Ishikawa (cell line): Measurements from ENCODE around the gene DAB1.

Source experiments
- CEBPB ChIP-seq: IDR thresholded peaks from 2 replicates; pipeline ENCODE4 v1.6.1; 2012
- CREB1 ChIP-seq: IDR thresholded peaks from 2 replicates; pipeline ENCODE4 v1.6.1; 2012; ENCODE audit warnings: low read depth
- EGR1 ChIP-seq: IDR thresholded peaks from 2 replicates; pipeline ENCODE4 v1.6.1; 2012
- EP300 ChIP-seq: IDR thresholded peaks from 2 replicates; pipeline ENCODE4 v1.6.1; 2012; ENCODE audit warnings: borderline replicate concordance
- FOXM1 ChIP-seq: IDR thresholded peaks from 2 replicates; pipeline ENCODE4 v1.6.1; 2012; ENCODE audit warnings: low read depth, borderline replicate concordance
- NFIC ChIP-seq: IDR thresholded peaks from 2 replicates; pipeline ENCODE4 v1.6.1; 2012
- RAD21 ChIP-seq: IDR thresholded peaks from 2 replicates; pipeline ENCODE4 v1.6.1; 2012; ENCODE audit warnings: low read depth
- TAF1 ChIP-seq: IDR thresholded peaks from 2 replicates; pipeline ENCODE4 v1.6.1; 2012; ENCODE audit warnings: low read depth, mild to moderate bottlenecking
- TCF12 ChIP-seq: IDR thresholded peaks from 2 replicates; pipeline ENCODE4 v1.6.1; 2012; ENCODE audit warnings: low read depth
- TEAD4 ChIP-seq: IDR thresholded peaks from 2 replicates; pipeline ENCODE4 v1.6.1; 2012
- YY1 ChIP-seq: IDR thresholded peaks from 2 replicates; pipeline ENCODE4 v1.6.1; 2012; ENCODE audit warnings: low read depth
- ZBTB7A ChIP-seq: IDR thresholded peaks from 2 replicates; pipeline ENCODE4 v1.6.1; 2012; ENCODE audit warnings: low read depth
- TF ChIP-seq, protein P1 (sequence below): IDR thresholded peaks from 2 replicates; pipeline ENCODE4 v1.6.1; 2012; ENCODE audit warnings: low read depth, mild to moderate bottlenecking
- TF ChIP-seq, protein P2 (sequence below): IDR thresholded peaks from 2 replicates; pipeline ENCODE4 v1.6.1; 2012
- TF ChIP-seq, protein P3 (sequence below): IDR thresholded peaks from 2 replicates; pipeline ENCODE4 v1.6.1; 2012

The DAB1 gene

DNA sequence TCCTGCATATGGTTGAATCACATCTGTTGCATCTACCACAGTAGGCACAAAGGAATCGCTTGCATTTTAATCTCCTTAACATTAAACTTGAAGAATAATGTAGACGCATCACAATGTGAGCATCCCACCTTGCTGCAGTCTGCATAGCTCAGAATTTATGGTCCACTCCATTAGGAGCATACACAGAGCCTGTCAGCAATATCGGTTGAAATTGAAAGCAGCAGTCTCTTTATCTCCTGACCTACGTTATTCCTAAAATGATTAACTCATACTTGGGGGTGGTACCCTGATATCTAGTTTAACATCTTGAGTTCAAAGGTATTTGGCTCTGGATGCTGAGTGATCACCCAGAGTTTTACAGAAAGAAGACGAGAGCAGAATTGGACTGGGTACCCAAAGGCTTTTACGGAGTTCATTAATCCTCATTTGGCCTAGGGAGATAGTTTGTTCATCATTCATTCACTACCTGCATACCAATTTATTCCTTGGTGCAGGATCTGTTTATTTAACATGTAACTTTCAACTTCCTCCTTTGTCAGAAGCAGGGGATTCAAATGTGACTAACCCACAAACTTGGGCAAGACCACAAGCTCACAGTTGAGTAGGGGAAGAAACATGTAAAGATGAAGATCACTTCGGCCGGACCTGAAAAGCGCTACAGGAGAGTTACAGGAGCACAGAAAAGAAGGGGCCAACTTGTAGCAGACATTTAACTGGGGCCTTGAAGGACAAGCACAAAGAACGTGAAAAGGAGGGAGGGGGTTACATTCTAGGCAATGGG is 187.9 kb downstream of the DAB1 start:
- TF ChIP-seq TEAD4 (no peak), YY1 (no peak), EGR1 (no peak)

DNA sequence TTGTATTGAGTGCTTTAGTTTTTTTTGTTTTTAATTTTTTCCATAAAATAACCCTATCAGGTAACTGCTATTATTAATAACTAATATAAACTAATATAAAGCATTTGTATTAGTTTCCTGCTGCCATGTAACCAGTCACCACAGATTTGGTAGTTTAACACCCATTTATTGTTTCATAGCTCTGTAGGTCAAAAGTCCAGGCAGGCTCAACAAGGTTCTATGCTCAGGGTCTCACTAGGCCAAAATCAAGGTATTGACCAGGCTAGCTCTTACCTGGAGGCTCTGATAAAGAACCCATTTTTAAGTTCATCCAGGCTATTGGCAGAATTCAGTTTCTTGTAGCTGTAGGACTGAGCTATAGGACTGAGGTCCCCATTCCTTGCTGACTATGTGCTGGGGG is 189.4 kb downstream of the DAB1 start:
- TF ChIP-seq ZBTB7A (no peak), CREB1 (no peak), CEBPB (no peak), TEAD4 (no peak), FOXM1 (no peak)

DNA sequence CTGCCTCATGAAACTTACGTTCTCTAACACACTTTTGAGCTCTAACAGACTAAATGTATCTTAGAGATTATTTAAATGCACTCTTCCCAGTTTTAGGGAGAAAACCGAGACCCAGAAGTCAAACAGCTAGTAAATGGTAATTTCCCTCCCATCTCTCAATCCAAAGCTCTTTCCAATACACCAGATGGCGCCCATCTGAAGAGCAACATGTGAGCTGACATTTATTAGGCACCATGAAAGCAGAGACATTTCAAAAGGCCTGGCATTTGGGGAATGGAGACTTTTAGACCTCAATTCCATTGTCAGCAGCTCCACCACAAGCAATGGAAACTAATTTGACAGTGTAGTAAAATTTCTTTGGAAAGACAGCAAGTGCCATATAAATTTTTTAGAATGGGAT is 191.4 kb downstream of the DAB1 start:
- TF ChIP-seq YY1 (no peak), FOXM1 (no peak), EP300 (no peak), TEAD4 (no peak)
- TF ChIP-seq, protein P1, sequence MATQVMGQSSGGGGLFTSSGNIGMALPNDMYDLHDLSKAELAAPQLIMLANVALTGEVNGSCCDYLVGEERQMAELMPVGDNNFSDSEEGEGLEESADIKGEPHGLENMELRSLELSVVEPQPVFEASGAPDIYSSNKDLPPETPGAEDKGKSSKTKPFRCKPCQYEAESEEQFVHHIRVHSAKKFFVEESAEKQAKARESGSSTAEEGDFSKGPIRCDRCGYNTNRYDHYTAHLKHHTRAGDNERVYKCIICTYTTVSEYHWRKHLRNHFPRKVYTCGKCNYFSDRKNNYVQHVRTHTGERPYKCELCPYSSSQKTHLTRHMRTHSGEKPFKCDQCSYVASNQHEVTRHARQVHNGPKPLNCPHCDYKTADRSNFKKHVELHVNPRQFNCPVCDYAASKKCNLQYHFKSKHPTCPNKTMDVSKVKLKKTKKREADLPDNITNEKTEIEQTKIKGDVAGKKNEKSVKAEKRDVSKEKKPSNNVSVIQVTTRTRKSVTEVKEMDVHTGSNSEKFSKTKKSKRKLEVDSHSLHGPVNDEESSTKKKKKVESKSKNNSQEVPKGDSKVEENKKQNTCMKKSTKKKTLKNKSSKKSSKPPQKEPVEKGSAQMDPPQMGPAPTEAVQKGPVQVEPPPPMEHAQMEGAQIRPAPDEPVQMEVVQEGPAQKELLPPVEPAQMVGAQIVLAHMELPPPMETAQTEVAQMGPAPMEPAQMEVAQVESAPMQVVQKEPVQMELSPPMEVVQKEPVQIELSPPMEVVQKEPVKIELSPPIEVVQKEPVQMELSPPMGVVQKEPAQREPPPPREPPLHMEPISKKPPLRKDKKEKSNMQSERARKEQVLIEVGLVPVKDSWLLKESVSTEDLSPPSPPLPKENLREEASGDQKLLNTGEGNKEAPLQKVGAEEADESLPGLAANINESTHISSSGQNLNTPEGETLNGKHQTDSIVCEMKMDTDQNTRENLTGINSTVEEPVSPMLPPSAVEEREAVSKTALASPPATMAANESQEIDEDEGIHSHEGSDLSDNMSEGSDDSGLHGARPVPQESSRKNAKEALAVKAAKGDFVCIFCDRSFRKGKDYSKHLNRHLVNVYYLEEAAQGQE, result no peak

DNA sequence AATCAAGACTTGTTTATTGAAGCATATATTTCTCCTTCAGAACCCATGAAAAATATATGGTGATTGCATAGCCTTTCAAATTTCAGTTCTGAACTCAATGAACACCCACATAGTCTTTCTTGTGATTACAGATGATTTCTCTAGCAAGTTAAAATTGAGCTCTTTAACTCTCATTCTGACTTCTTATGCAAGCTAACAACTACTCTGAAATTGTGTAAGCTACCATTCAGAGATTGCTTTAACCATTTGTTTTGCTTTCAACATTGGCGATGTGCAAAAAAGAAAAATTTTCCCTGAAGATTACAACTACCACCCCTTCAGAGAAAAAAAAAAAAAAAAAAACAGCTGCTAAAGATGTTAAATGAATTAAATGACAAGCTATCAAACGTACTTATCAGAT is 193.9 kb downstream of the DAB1 start:
- no peak for TF ChIP-seq RAD21
- TF ChIP-seq TAF1, result no peak
- TF ChIP-seq CREB1, result no peak

DNA sequence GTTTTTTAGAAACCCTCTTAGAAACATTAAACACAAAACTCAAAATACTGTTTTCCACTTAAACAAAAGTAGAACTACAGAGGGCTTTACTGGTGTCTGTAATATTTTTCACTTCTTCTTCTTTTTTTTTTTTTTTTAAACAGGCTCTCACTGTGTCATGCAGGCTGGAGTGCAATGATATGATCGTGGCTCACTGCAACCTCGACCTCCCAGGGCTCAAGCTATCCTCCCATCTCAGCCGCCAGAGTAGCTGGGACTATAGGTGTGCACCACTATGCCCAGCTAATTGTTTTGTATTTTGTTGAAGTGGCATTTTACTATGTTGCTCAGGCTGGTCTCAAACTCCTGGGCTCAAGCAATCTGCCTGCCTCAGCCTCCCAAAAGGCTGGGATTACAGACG is 194.8 kb downstream of the DAB1 start:
- TF ChIP-seq, protein P2, sequence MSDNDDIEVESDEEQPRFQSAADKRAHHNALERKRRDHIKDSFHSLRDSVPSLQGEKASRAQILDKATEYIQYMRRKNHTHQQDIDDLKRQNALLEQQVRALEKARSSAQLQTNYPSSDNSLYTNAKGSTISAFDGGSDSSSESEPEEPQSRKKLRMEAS, result no peak
- TF ChIP-seq TEAD4 (no peak), NFIC (no peak), FOXM1 (no peak), CEBPB (no peak), ZBTB7A (no peak), TAF1 (no peak), EP300 (no peak), TCF12 (no peak), EGR1 (no peak), CREB1 (no peak), YY1 (no peak), RAD21 (no peak)
- TF ChIP-seq, protein P1, result no peak
- TF ChIP-seq, protein P3, sequence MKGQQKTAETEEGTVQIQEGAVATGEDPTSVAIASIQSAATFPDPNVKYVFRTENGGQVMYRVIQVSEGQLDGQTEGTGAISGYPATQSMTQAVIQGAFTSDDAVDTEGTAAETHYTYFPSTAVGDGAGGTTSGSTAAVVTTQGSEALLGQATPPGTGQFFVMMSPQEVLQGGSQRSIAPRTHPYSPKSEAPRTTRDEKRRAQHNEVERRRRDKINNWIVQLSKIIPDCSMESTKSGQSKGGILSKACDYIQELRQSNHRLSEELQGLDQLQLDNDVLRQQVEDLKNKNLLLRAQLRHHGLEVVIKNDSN, result no peak

DNA sequence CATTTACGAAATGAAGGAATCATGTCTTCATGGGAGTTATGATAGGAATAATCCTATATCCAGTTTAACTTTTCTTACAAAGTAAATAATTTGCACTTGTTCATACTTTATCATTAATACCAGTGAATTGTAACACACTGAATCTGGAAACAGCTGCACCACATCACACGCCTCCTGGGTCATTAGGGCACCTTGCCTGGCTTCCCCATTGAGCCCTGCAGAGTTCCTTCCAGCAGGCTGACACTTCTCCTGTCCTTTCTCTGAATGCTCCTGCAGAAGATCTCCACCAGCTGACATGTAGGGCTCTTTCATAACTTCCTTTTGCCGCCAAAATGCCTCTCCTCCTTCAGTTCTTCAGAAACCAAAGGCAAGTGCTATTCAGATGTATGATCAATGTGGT is 201.1 kb downstream of the DAB1 start:
- no peak for TF ChIP-seq EP300
- no peak for TF ChIP-seq YY1
- TF ChIP-seq TAF1, result no peak
- TF ChIP-seq NFIC, result no peak
- TF ChIP-seq FOXM1, result no peak
- no peak for TF ChIP-seq TCF12
- no peak for TF ChIP-seq EGR1
- TF ChIP-seq RAD21, result no peak
- TF ChIP-seq, protein P3, result no peak
- no peak for TF ChIP-seq CREB1
- TF ChIP-seq, protein P2, result no peak
- no peak for TF ChIP-seq TEAD4
- no peak for TF ChIP-seq ZBTB7A
- TF ChIP-seq CEBPB, result no peak
- TF ChIP-seq, protein P1, result no peak
